Cardiac septum (tissue), 1 donor: ENCODE results near the gene ADORA1. TPM values are rescaled to one million over a fixed set of nuclear protein-coding genes. Genes with fewer than 3 reads are reported as not detected.

Experiments used
- DNase-seq: peaks from one replicate; pipeline ENCODE4 v3.0.0-alpha.2; 2020; ENCODE audit warnings: low spot score
- intact Hi-C: fragments of 100-400 bp; cut with DNase I; formaldehyde crosslinking; loops from one replicate; pipeline ENCODE4 v1.14.0; 2022
- long read RNA-seq: library from polyadenylated mRNA; unstranded; transcript quantifications from one replicate; pipeline ENCODE4 v2.0.0, GENCODE V29; 2021
- total RNA-seq: library from RNA; stranded (reverse); fragmentation: NEBNext Ultra II Directional; extraction: Animal tissue kit (Norgen Biotek cat#: 25700); gene quantifications from one replicate; pipeline ENCODE4 v1.2.1, GENCODE V29; 2021
- donor health status: DM: no; HTN: no; CAD: no.

ADORA1 gene
- total RNA-seq, result 12.1 TPM
- long read RNA-seq, partial matches to known transcripts, result 8 of 25 reads
- long read RNA-seq, other reads (novel, unspliced or antisense), result 15 of 25 reads

- DNase-seq, result peak; percentile 82
- intact Hi-C loops, result loop anchor here (1.0 to 5.0 kb wide), 3 partner anchors 59 to 199 kb away; no protein-coding TSS in a partner anchor
Observed at GRCh38 chr1:203127666-203128430, at the start of gene ADORA1. Gene ADORA1 (plus strand): TSS chr1:203127726. CDS start chr1:203128842, 1,116 bp downstream.

GRCh38 chr1:203077956-203078355, 49.6 kb upstream of the ADORA1 start:
- intact Hi-C loops, result no loop called here
- peak; percentile 69 for DNase-seq

GRCh38 chr1:203078478-203078877, 49.0 kb upstream of the ADORA1 start:
- intact Hi-C loops, result no loop called here
- no peak for DNase-seq

- peak; percentile 56 for DNase-seq
- intact Hi-C loops, result no loop called here
Observed at GRCh38 chr1:203080456-203080855, 47.1 kb upstream of the ADORA1 start.

- intact Hi-C loops, result no loop called here
- peak; percentile 33 for DNase-seq
Observed at GRCh38 chr1:203081465-203082230, 45.9 kb upstream of the ADORA1 start.

GRCh38 chr1:203082231-203082505, 45.4 kb upstream of the ADORA1 start:
- intact Hi-C loops, result no loop called here
- DNase-seq, result no peak

GRCh38 chr1:203082571-203083462, 44.7 kb upstream of the ADORA1 start:
- intact Hi-C loops, result no loop called here
- peak; percentile 67 for DNase-seq

GRCh38 chr1:203083463-203083921, 44.0 kb upstream of the ADORA1 start:
- peak; percentile 63 for DNase-seq
- intact Hi-C loops, result no loop called here

- peak; percentile 67 for DNase-seq
- intact Hi-C loops, result no loop called here
Observed at GRCh38 chr1:203084588-203085527, 42.7 kb upstream of the ADORA1 start.

GRCh38 chr1:203085528-203086406, 41.8 kb upstream of the ADORA1 start, which contains the start of gene MYOG:
Gene MYOG (minus strand): TSS chr1:203086012. CDS start chr1:203085961, 51 bp downstream.
- DNase-seq, result peak; percentile 43
- intact Hi-C loops, result no loop called here

- intact Hi-C loops, result no loop called here
- peak; percentile 12 for DNase-seq
Observed at GRCh38 chr1:203086992-203087763, 40.3 kb upstream of the ADORA1 start.

GRCh38 chr1:203088441-203088840, 39.1 kb upstream of the ADORA1 start:
- DNase-seq, result peak; percentile 55
- intact Hi-C loops, result no loop called here

- intact Hi-C loops, result no loop called here
- DNase-seq, result peak; percentile 20
Observed at GRCh38 chr1:203089001-203089650, 38.4 kb upstream of the ADORA1 start.

- DNase-seq, result no peak
- intact Hi-C loops, result no loop called here
Observed at GRCh38 chr1:203089651-203090045, 37.9 kb upstream of the ADORA1 start.

GRCh38 chr1:203090421-203091198, 36.9 kb upstream of the ADORA1 start:
- intact Hi-C loops, result no loop called here
- no peak for DNase-seq

GRCh38 chr1:203091199-203091477, 36.4 kb upstream of the ADORA1 start:
- DNase-seq, result no peak
- intact Hi-C loops, result no loop called here
